Measurements from ENCODE around the gene GPR65.

The GPR65 gene, protein sequence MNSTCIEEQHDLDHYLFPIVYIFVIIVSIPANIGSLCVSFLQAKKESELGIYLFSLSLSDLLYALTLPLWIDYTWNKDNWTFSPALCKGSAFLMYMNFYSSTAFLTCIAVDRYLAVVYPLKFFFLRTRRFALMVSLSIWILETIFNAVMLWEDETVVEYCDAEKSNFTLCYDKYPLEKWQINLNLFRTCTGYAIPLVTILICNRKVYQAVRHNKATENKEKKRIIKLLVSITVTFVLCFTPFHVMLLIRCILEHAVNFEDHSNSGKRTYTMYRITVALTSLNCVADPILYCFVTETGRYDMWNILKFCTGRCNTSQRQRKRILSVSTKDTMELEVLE

DNA sequence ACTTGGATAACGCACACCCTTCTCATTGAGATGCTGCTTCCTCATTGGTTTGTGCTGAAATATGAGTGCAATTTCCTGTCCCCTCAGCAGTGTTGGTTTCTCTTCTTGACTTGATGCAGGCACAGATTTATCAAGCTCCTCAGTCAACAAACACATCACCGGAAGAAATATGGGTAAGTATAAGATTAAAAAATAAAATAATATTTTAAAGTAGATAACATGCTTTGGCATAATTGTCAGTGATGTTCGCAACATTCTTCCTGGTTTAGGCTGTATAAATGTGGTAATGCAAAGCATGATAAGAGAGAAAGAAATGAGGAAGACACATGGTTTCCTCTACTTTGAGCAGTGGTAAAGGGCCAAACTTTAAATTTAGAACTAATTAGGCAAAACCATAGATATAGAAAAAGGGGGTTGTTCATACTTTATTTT lies at the start of gene GPR65:
Gene GPR65, plus strand, starts transcription at position 86 of the 432 bp plus-strand sequence. CDS start 5,713 bp downstream, outside the sequence.
- DNase-seq (ENCODE audit: low read depth), result no peak

GRCh38 chr14:87955501-87955900 lies 49.4 kb upstream of the GPR65 start:
- no peak for DNase-seq (ENCODE audit: low read depth)

DNA sequence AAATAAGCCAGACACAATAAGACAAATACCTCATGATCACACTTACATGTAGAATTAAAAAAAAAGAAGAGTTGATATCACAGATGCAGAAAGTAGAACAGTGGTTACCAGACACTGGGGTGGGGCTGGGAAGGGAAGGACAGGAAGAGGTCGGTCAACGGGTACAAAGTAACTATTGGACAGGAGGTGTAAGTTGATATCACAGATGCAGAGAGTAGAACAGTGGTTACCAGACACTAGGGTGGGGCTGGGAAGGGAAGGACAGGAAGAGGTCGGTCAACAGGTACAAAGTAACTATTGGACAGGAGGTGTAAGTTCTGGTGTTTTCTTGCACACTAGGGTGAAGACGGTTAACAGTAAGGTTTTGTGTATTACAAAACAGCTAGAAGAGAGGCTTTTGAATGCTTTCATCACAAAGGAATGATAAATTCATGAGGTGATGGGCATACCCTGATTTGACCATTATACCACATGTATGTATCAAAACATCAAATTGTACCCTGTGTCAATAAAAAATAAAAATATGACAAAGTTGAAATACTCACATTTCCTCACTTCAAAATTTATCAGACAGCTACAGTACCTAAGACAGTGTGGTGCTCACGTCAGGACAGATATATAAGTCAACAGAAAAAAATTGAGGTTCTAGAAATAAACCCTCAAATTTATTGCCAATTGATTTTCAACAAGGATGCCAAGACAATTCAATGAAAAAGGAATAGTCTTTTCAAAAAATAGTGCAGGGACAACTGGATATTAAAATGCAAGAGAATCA lies 44.7 kb upstream of the GPR65 start:
- no peak for DNase-seq (ENCODE audit: low read depth)

DNA sequence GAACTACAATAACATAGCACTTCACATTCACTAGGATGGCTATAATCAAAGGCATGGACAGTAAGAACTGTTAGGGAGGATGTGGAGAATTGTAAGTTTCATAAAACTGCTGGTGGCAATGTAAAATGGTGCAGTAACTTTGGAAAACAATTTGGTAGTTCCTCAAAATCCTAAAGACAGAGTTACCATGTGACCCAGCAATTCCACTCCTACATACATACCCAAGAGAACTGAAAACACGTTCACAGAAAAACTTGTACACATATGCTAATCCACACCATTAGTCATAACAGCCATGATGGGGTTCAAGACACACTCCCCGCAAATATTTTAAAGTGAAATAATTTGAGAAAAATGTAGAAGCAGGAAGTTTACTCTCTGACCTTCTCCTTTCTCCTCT lies 43.7 kb upstream of the GPR65 start:
- no peak for DNase-seq (ENCODE audit: low read depth)

GRCh38 chr14:87966816-87967215 lies 38.1 kb upstream of the GPR65 start:
- no peak for DNase-seq (ENCODE audit: low read depth)

DNA sequence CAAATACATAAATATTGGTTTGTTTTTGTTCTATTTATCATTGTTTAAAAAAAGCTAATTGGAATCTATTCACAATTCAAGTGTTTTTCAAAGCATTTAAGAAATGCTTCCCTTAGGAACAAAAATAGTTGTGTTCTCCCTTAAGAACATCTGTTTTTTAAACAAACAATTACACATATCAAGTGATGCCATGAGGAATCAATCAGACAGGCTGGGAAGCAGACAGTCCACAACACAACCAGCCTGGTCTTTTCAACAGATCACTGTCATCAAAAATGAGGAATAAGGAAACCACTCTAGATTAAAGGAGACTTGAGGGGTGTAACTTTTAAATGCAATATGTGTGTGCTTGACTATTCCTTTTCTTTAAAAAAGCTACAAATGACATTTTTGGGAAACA lies 37.4 kb upstream of the GPR65 start:
- DNase-seq (ENCODE audit: low read depth), result no peak

- DNase-seq (ENCODE audit: low read depth), result no peak
Observed at GRCh38 chr14:87971010-87971409, 33.9 kb upstream of the GPR65 start.

GRCh38 chr14:87975636-87976035 lies 29.3 kb upstream of the GPR65 start:
- DNase-seq (ENCODE audit: low read depth), result no peak

GRCh38 chr14:87979689-87980088 lies 25.2 kb upstream of the GPR65 start:
- DNase-seq (ENCODE audit: low read depth), result no peak

- DNase-seq (ENCODE audit: low read depth), result no peak
Observed at GRCh38 chr14:87989221-87989955, 15.5 kb upstream of the GPR65 start.

- no peak for DNase-seq (ENCODE audit: low read depth)
Observed at GRCh38 chr14:87989956-87990299, 15.0 kb upstream of the GPR65 start.

GRCh38 chr14:87990682-87991081 lies 14.3 kb upstream of the GPR65 start:
- no peak for DNase-seq (ENCODE audit: low read depth)

DNA sequence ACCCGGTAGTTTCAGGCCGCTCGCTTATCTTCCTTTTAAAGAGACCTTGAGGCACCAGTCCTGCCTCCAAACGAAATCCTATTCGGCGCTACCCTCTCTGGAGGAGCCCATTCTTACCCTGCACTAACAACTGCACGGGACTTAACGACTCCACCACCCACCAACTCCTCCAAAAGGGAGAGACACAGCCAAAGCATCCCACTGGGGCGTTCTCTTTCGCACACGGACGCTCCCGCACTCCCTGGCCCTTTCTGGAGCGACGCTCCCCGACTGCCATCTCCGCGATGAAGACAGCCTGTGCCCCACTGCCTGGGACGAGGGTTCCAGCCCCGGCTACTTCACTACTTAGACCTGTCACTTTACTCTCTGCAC lies 12.6 kb upstream of the GPR65 start:
- DNase-seq (ENCODE audit: low read depth), result no peak

DNA sequence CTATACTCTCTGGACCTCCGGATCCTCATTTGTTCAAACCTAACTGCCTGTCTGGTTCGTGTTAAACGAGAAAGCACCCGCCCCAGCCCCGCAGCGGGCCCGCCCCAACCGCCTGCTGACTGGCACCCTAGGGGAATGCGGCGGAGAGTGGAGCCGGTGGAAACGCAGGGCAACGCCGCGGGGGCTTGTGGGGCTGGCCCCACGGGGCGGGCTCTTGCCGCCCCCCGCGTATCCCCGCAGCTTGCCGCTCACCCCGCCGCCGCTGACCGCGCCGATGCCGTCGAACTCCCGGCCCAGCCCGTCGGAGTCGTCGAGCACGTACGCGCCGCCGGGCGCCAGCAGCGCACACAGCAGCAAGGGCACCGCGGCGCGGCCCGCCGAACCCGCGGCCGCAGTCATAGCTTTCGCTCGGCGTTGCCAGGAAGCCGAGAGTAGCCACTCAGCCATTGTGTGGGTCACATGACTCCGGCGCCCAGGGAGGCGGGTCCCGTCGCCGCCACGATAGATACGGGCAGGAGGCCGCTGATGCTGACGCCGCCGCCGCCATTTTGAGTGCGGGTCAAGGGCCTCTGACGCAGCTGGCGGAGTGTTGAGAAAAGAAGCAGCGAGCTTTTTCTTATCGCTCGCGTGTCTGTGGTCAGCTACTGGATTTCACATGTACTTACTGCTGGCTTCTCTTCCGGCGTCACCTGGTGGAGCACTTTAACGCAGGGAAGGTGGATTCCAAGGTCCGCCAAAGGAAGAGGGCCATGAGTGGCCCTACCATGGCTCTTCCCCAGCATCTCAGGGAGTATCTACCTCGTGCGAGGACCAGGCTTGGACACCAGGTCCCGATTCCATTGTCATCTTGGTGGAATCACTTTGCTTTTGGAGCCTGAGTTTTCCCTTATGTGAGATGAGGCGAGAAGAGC lies 12.0 kb upstream of the GPR65 start, which contains the start of gene GALC:
Gene GALC, minus strand, starts transcription at position 465 of the 911 bp plus-strand sequence. Its CDS starts 18 bp downstream, at position 447.
- DNase-seq (ENCODE audit: low read depth), result peak; percentile 85

DNA sequence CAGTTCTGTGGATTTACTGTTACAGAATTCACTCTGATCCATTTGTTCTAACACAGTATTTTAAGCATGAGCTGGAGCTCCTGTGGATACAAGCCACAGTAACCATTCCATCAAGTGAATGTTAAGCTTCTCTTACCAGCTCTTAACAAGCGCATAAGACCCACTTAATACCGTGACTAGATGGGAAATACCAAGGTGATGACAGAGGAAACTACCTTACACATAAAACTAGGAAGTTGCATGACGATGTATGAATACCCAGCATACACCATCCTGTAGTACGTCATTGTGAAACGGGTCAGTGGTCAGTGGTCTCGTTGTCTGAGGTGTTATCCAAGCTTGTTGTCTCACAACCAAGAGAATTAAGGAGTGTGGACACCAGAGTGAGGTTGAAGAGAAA lies 10.0 kb upstream of the GPR65 start:
- no peak for DNase-seq (ENCODE audit: low read depth)

DNA sequence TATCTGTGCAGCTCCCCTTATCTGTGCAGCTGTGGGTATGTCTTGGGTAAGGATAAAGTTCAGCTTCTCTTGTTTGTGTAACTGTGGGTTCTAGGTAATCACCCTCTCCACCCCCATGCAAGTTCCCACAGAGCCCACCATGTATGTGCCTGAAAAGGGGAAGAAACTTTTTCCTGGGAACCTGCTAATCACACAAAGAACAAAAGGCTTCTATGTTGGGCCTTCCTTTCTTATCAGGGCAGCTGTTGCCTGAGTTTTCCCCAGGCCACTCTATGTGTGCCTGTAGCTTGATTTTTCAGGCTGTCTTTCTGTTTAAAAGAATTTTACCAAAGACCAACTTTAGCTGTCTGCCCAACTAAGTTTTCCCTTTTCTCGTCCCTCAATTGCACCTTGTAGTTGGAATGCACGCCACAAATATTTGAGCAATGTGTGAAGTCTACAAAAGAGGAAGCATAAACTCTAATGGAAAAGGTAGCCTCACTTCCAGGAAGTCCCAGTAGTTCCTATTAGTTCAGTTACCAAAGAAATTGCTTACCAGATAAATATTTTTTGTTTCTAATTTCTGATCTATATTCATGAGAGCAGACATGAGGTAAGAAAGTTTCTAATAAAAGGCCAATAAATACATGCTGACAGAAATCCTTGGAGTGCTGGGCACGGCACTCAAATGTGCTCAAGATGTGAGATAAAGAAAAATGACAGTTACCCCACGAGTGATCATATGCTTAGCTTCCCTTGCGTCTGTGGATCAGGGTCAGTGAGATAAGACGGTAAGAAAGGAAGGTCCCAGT lies 9.2 kb upstream of the GPR65 start:
- DNase-seq (ENCODE audit: low read depth), result no peak

DNA sequence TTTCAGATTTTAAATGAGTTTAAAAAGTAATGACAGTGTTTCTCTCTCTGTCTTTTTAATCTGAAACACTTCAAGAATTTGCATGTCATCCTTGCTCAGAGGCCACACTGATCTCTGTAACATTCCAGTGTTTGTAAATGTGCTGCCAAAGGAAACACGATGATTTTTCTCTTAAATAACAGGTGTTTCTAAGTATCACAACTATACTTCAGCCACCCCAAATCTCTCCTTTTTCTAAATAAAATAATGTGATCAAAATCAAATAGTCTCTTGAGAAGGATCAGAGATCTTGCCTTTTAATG lies 8.7 kb upstream of the GPR65 start:
- no peak for DNase-seq (ENCODE audit: low read depth)

DNA sequence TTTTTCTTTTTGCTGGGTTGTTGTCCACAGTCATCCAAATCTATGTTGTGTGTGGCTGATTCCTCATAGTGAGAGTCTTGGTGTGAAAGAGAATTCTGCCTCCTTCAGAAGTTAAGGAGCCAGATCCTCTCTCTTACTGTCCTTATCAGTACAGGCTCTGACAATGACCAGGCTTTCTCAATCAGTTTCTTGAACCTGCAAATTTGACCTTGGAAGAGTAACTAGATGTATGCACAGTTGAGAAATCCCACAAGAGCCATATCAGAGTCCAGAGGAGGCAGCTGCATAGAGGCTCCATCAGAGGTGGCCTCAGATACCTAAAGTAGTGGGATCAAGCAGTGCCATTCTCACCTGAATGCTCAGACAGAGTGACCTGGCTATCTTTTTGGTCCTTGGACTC lies 6.5 kb upstream of the GPR65 start:
- no peak for DNase-seq (ENCODE audit: low read depth)

DNA sequence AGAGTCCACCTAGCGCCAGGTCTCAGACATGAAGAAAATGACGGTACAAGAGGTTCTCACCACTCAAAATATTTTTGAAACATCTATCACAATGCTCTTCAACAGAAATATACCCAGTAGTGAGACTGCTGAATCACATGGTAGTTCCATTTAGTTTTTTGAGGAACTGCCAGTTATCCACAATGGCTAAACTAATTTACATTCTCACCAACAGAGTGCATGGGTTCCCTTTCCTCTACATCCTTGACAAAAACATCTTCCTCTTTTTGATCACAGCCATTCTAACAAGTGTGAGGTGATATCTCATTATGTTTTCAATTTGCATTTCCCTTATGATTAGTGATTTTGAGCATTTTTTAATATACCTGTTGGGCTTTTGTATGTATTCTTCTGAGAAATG lies 5.7 kb upstream of the GPR65 start:
- DNase-seq (ENCODE audit: low read depth), result no peak

DNA sequence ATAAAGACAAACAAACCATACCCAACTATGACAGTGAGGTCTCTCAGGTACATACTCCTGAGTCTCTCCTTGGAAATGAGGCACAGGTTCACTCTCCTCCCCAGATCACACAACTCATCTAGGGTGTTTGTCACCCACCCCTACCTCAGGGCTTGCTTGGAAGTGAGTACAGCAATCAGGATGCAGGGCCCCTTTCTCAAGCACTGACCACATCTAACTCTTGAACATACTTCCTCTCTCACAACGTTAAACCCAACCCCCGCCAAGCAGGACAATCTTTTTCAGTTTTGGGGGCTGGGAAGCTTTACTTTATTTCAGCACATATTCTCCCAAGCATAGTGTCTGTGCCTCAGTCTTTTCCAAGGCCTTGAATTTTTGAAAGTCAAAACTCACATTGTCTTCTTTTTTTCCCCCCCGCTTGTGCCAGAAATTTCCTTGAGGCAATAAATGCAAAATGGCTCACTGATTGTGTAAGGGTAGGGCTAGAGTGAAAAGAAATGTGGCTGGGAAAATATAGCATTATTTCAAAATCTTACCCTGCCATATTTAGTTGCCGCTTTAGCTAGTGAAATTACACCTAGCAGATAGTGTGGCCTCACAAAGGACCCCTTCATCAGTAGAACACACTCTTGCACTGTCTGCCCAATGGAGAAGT lies 2.4 kb upstream of the GPR65 start:
- DNase-seq (ENCODE audit: low read depth), result no peak

GRCh38 chr14:88003425-88003824 lies 1.5 kb upstream of the GPR65 start:
- no peak for DNase-seq (ENCODE audit: low read depth)
